Suprapubic skin (tissue), 4 donors: ENCODE measurements around the gene TGIF2LX. TPM values are rescaled to one million over a fixed set of nuclear protein-coding genes. Genes with fewer than 3 reads are reported as not detected.
"Not testable (repeated sequence)": the region's sequence is repeated elsewhere in the genome, so short reads cannot be mapped to it uniquely, and the experiment has no call there.

ENCODE experiments used
- DNase-seq, 2 donors: peaks; one replicate each; pipeline ENCODE4 v3.0.0-alpha.2; 2019; ENCODE audit warnings: low spot score in 2 of 2
- H3K27ac ChIP-seq: fragments of 200-600 bp; sonication (generic); one replicate; pipeline ENCODE4 v1.5.1; 2019
- H3K27me3 ChIP-seq: fragments of 200-600 bp; sonication (generic); one replicate; pipeline ENCODE4 v1.5.1; 2019
- H3K36me3 ChIP-seq: fragments of 200-600 bp; sonication (generic); one replicate; pipeline ENCODE4 v1.5.1; 2019
- H3K4me1 ChIP-seq: fragments of 200-600 bp; sonication (generic); one replicate; pipeline ENCODE4 v1.5.1; 2019
- H3K4me3 ChIP-seq: fragments of 200-600 bp; sonication (generic); one replicate; pipeline ENCODE4 v1.5.1; 2019; ENCODE audit warnings: mild to moderate bottlenecking
- H3K9me3 ChIP-seq: fragments of 200-600 bp; sonication (generic); one replicate; pipeline ENCODE4 v1.5.1; 2019
- WGBS: methylation state at CpG from one replicate; pipeline ENCODE4 v1.1.5; 2018; 5-methylcytosine and 5-hydroxymethylcytosine counted together
- total RNA-seq, 4 donors: library from RNA; depleted of rRNA; stranded (reverse); fragments of >200 nt; gene quantifications; one replicate each; pipeline ENCODE4 v1.1.0, GENCODE V29; 2016

TGIF2LX gene
- not detected for total RNA-seq

- not testable (repeated sequence) for H3K36me3 ChIP-seq, H3K27me3 ChIP-seq, DNase-seq, H3K9me3 ChIP-seq, H3K4me3 ChIP-seq, H3K27ac ChIP-seq, H3K4me1 ChIP-seq
- 76% methylated on average over 9 of the region's 9 CpGs for WGBS
Observed at GRCh38 chrX:89921665-89922064, at the start of gene TGIF2LX. TGIF2LX (plus strand) TSS chrX:89921908; CDS start chrX:89922086, 178 bp downstream.

- not testable (repeated sequence) for H3K27me3 ChIP-seq, H3K4me3 ChIP-seq, H3K36me3 ChIP-seq, H3K9me3 ChIP-seq, DNase-seq, H3K27ac ChIP-seq, H3K4me1 ChIP-seq
- 94% methylated on average over 9 of the region's 18 CpGs for WGBS
Observed at GRCh38 chrX:89922338-89922934, 728 bp downstream of the TGIF2LX start.

DNA sequence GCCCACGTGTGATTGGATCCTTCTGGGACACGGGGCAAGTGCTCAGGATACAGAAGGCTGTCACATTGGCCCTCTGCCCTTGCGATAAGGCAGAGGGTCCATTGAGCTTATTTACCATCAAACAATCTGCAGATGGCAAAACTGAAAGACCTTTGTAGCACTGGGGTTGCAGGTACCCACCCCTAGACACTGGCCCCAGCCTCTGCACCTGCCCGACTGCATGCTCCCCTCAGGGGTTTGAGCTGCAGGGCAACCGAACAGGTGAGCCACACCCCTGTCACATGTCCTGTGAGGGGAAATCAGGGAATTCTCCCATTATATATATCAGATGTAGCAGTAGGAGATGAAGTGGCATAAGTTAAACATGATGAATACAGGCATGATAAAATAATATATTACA lies 21.4 kb downstream of the TGIF2LX start:
- H3K4me1 ChIP-seq, H3K4me3 ChIP-seq, H3K27me3 ChIP-seq, DNase-seq, H3K27ac ChIP-seq, H3K36me3 ChIP-seq, H3K9me3 ChIP-seq: not testable (repeated sequence)
- WGBS: 66% methylated on average over 5 of the region's 5 CpGs

DNA sequence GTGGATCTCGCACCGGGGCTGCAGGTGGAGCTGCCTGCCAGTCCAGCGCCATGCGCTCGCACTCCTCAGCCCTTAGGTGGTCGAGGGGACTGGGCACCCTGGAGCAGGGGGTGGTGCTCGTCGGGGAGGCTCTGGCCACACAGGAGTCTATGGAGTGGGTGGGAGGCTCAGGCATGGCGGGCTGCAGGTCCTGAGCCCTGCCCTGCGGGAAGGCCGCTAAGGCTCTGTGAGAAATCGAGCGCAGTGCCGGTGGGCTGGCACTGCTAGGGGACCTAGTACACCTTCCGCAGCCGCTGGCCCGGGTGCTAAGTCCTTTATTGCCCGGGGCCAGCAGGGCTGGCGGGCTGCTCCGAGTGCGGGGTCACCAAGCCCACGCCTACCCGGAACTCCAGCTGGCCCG lies 43.9 kb downstream of the TGIF2LX start:
- not testable (repeated sequence) for DNase-seq, H3K4me3 ChIP-seq, H3K36me3 ChIP-seq, H3K27me3 ChIP-seq, H3K4me1 ChIP-seq, H3K9me3 ChIP-seq, H3K27ac ChIP-seq
- 88% methylated on average over 20 of the region's 24 CpGs for WGBS
